Astrocyte (in vitro differentiated cells and primary cell): ENCODE data around the gene B4GALNT1. TPM values are rescaled to one million over a fixed set of nuclear protein-coding genes. Genes with fewer than 3 reads are reported as not detected.

Experiments
- DNase-seq: peaks from one replicate; pipeline ENCODE4 v3.0.0-alpha.2; 2010; ENCODE audit warnings: low read depth
- FAIRE-seq: peaks from 2 replicates; lab custom pipeline; 2011; peaks lifted over from hg19 to GRCh38; lab: Jason Lieb, UNC
- H2AFZ ChIP-seq: 2 replicates; pipeline ENCODE4 v1.6.0; 2012; ENCODE audit warnings: low read depth, low read length, inconsistent platforms
- H3K27ac ChIP-seq: 2 replicates; pipeline ENCODE4 v1.5.1; 2011; ENCODE audit warnings: low read depth, low read length, inconsistent platforms
- H3K27me3 ChIP-seq: 2 replicates; pipeline ENCODE4 v1.6.0; 2011; ENCODE audit warnings: low read length, inconsistent platforms; ENCODE audit not compliant: insufficient read depth
- H3K36me3 ChIP-seq: 2 replicates; pipeline ENCODE4 v1.5.1; 2011; ENCODE audit warnings: low read length, inconsistent platforms; ENCODE audit not compliant: insufficient read depth
- H3K4me1 ChIP-seq: 2 replicates; pipeline ENCODE4 v1.5.1; 2011; ENCODE audit warnings: low read length, inconsistent platforms; ENCODE audit not compliant: insufficient read depth
- H3K4me2 ChIP-seq: 2 replicates; pipeline ENCODE4 v1.6.0; 2012; ENCODE audit warnings: low read length, inconsistent platforms
- H3K4me3 ChIP-seq: 2 replicates; pipeline ENCODE4 v1.5.1; 2011; ENCODE audit warnings: low read depth, mild to moderate bottlenecking, low read length, inconsistent platforms; ENCODE audit not compliant: insufficient read depth
- H3K79me2 ChIP-seq: 2 replicates; pipeline ENCODE4 v1.6.0; 2012; ENCODE audit warnings: mild to moderate bottlenecking, low read length, inconsistent platforms; ENCODE audit not compliant: insufficient read depth
- H3K9ac ChIP-seq: 2 replicates; pipeline ENCODE4 v1.6.0; 2012; ENCODE audit warnings: mild to moderate bottlenecking, low read length, inconsistent platforms
- H3K9me3 ChIP-seq: 2 replicates; pipeline ENCODE4 v1.5.1; 2012; ENCODE audit warnings: low read depth, mild to moderate bottlenecking, low read length, inconsistent platforms; ENCODE audit not compliant: insufficient read depth
- H4K20me1 ChIP-seq: 2 replicates; pipeline ENCODE4 v1.6.0; 2012; ENCODE audit warnings: low read length, inconsistent platforms; ENCODE audit not compliant: insufficient read depth
- H3K27ac Mint-ChIP-seq: one replicate; pipeline ENCODE4 v1.8.0; 2021; ENCODE audit warnings: mild to moderate bottlenecking, mixed read lengths; ENCODE audit not compliant: unreplicated experiment
- H3K27me3 Mint-ChIP-seq: one replicate; pipeline ENCODE4 v1.8.0; 2021; ENCODE audit warnings: low read depth, mixed read lengths; ENCODE audit not compliant: unreplicated experiment
- H3K36me3 Mint-ChIP-seq: one replicate; pipeline ENCODE4 v1.8.0; 2021; ENCODE audit warnings: low read depth, mixed read lengths; ENCODE audit not compliant: unreplicated experiment
- H3K4me1 Mint-ChIP-seq: one replicate; pipeline ENCODE4 v1.8.0; 2021; ENCODE audit warnings: low read depth, mixed read lengths; ENCODE audit not compliant: unreplicated experiment
- H3K4me3 Mint-ChIP-seq: one replicate; pipeline ENCODE4 v1.8.0; 2021; ENCODE audit warnings: mild to moderate bottlenecking, moderate library complexity, mixed read lengths; ENCODE audit not compliant: unreplicated experiment
- H3K9me3 Mint-ChIP-seq: one replicate; pipeline ENCODE4 v1.8.0; 2021; ENCODE audit warnings: mild to moderate bottlenecking, mixed read lengths; ENCODE audit not compliant: unreplicated experiment
- EZH2 ChIP-seq: IDR thresholded peaks from 2 replicates; pipeline ENCODE4 v1.6.1; 2012; ENCODE audit warnings: mild to moderate bottlenecking, low read length, inconsistent platforms; ENCODE audit not compliant: insufficient read depth
- total RNA-seq: library from RNA; stranded (reverse); gene quantifications from 2 replicates; pipeline ENCODE4 v1.2.1, GENCODE V29; 2021
- TF ChIP-seq, protein P1 (sequence below): IDR thresholded peaks from 2 replicates; pipeline ENCODE4 v1.5.1; 2011; ENCODE audit warnings: low read depth, mild to moderate bottlenecking, inconsistent platforms, low read length, moderate library complexity; ENCODE audit not compliant: insufficient read depth

Gene B4GALNT1
- total RNA-seq, 1 donor from 2014 or later = 2.5 TPM

DNA sequence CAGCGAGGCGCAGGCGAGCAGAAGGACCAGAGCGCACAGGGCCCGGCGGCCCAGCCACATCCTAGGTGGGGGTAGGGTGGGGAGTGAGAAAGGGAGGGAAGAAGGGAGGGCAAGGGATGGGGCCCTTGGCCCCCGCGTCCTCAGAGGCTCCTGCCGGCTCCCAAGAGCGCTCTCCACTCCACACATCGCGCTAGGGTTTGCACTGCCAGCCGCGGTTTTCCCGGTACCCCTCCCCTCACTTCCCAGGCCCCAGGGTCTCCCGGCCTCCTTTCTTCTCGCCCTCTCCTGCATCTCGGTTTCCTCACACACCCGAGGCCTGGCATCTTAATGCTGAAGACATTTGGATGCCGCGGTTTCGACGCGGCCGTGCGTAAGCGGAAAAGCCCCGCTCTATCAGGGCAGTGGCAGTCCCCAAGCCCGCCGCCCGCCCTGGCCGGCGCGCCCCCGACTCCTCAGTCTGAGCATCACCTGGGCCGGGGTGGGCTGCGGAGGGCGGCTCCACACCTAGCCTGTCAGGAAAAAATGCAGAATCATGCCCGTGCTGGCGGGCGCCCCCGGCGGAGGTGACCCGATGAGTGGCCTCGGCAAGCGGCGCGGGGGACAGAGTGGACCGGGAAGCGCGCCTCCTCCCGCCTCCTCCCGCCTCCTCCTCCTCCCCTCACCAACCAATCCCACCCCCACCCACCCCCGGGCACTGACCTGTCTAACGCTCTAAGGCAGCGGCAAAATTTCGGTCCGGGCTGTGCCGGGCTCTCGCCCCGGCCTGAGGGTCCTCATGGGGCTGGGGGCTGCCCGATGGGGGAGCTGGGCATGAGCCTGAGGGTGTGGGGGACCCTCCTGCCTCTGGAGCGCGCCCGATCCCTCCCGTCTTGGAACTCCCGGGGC, 686 bp downstream of the B4GALNT1 start:
- no peaks in the 10 kb centered on the region for H3K36me3 ChIP-seq
- H3K79me2 ChIP-seq = no peaks in the 10 kb centered on the region
- H3K9me3 Mint-ChIP-seq = peaks cover 2% of the 10 kb centered on the region
- peaks cover 5% of the 10 kb centered on the region for H3K4me1 ChIP-seq
- H3K9ac ChIP-seq = peak overlapping the region; percentile 60
- peak overlapping the region; percentile 62 for H3K4me3 ChIP-seq
- FAIRE-seq = no peak
- peak overlapping the region; percentile 83 for H2AFZ ChIP-seq
- peak overlapping the region; percentile 91 for H3K4me2 ChIP-seq
- DNase-seq = no peak
- peak; percentile 73 for TF ChIP-seq EZH2
- TF ChIP-seq, protein P1, sequence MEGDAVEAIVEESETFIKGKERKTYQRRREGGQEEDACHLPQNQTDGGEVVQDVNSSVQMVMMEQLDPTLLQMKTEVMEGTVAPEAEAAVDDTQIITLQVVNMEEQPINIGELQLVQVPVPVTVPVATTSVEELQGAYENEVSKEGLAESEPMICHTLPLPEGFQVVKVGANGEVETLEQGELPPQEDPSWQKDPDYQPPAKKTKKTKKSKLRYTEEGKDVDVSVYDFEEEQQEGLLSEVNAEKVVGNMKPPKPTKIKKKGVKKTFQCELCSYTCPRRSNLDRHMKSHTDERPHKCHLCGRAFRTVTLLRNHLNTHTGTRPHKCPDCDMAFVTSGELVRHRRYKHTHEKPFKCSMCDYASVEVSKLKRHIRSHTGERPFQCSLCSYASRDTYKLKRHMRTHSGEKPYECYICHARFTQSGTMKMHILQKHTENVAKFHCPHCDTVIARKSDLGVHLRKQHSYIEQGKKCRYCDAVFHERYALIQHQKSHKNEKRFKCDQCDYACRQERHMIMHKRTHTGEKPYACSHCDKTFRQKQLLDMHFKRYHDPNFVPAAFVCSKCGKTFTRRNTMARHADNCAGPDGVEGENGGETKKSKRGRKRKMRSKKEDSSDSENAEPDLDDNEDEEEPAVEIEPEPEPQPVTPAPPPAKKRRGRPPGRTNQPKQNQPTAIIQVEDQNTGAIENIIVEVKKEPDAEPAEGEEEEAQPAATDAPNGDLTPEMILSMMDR = no peak
- peaks cover 34% of the 10 kb centered on the region for H3K27me3 ChIP-seq
- peaks cover 55% of the 10 kb centered on the region for H3K27me3 Mint-ChIP-seq
- H3K36me3 Mint-ChIP-seq = no peaks in the 10 kb centered on the region
- H3K27ac Mint-ChIP-seq = no peak overlapping the region
- H3K27ac ChIP-seq = no peak overlapping the region
- no peaks in the 10 kb centered on the region for H3K9me3 ChIP-seq
- H3K4me3 Mint-ChIP-seq = peak overlapping the region; percentile 66
- H4K20me1 ChIP-seq = no peaks in the 10 kb centered on the region
- no peaks in the 10 kb centered on the region for H3K4me1 Mint-ChIP-seq

DNA sequence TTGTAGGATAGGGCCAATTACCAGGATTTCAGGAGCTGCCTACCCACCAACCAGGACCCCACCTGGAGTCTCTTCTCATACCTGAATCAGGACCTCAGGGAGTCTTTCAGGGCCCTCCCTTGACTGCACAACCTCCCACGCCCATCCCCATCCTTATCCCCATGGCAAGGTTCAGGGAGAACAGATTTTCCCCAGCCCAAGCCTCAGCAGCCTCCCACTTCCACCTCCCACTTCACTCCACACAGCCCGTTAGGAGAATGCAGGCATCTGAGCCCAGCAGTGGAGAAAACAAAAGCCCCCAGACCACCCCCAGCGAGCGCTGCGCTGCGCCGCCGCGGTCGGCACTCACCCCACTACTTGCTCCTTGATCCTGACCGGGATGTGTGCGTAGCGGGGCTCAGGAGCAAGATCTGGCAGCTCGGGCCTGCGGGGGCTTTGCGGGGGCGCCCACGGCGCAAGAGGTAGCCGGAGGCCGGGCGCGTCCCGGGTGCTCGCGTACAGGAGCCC, 1.4 kb downstream of the B4GALNT1 start:
- no peaks in the 10 kb centered on the region for H4K20me1 ChIP-seq
- H3K4me1 ChIP-seq = peaks cover 5% of the 10 kb centered on the region
- FAIRE-seq (no peak), DNase-seq (no peak)
- H3K27me3 ChIP-seq = peaks cover 39% of the 10 kb centered on the region
- Mint-ChIP-seq H3K27ac (no peak overlapping the region), H3K27me3 (peaks cover 59% of the 10 kb centered on the region), H3K9me3 (peaks cover 2% of the 10 kb centered on the region), H3K4me3 (peak overlapping the region; percentile 68), H3K4me1 (no peaks in the 10 kb centered on the region), H3K36me3 (peaks cover 5% of the 10 kb centered on the region)
- H2AFZ ChIP-seq = peak overlapping the region; percentile 69
- TF ChIP-seq, protein P1 = no peak
- no peak for TF ChIP-seq EZH2
- no peaks in the 10 kb centered on the region for H3K79me2 ChIP-seq
- H3K4me3 ChIP-seq = peak overlapping the region; percentile 62
- H3K27ac ChIP-seq = no peak overlapping the region
- H3K9me3 ChIP-seq = no peaks in the 10 kb centered on the region
- H3K9ac ChIP-seq = peak overlapping the region; percentile 41
- H3K4me2 ChIP-seq = peak overlapping the region; percentile 91
- H3K36me3 ChIP-seq = no peaks in the 10 kb centered on the region
